ENCODE results near the gene TTC9C. TPM values are rescaled to one million over a fixed set of nuclear protein-coding genes. Genes with fewer than 3 reads are reported as not detected.
A peak's percentile ranks its signal among the peaks of the same experiment; 100 is the strongest.

The TTC9C gene
- total and polyA plus RNA-seq, 2 of the 8 experiments (the other 6 are each of a cell fraction or from before 2014, with no cell fraction given): 25.4 to 34.1 TPM

- H4K91ac ChIP-seq (replicated peaks; ENCODE audit: insufficient read length, low read length): no peak overlapping the region
- no peak overlapping the region for H3K14ac ChIP-seq (ENCODE audit: insufficient read length)
- peak overlapping the region; percentile 74 to 89 (median 82); a peak in 6 of 8 replicates for H3K4me3 ChIP-seq (ENCODE audit: extremely low read depth in 1 of 4, insufficient read depth in 2 of 4, low read depth in 3 of 4, low read length in 4 of 4)
- H3K4me1 ChIP-seq (replicated peaks in 1 of 4; ENCODE audit: control insufficient read depth in 3 of 4, insufficient read depth in 4 of 4, low read length in 3 of 4): peaks cover 4 to 7% (median 4%) of the 10 kb centered on the region in 4 experiments
- no peaks in the 10 kb centered on the region; the same call in 1 of the 2 replicates for H3K23me2 ChIP-seq (ENCODE audit: low read depth, low read length)
- peaks cover 14 to 22% of the 10 kb centered on the region in 2 experiments for H4K20me1 ChIP-seq (replicated peaks in 1 of 2; ENCODE audit: control insufficient read depth in 1 of 2, insufficient read depth in 2 of 2, low read length in 2 of 2)
- ChIA-PET CTCF (ENCODE audit: partially characterized antibody) (interaction anchor here (0.6 to 5.4 kb wide), 14 partner anchors 9 to 159 kb away, joined by 3 to 48 read pairs (median 4); partner anchors contain the start of genes HNRNPUL2, POLR2G, TAF6L and TMEM179B), POLR2A (ENCODE audit: partially characterized antibody) (interaction anchor here (0.9 to 16.9 kb wide), 28 partner anchors 8 to 179 kb away, joined by 3 to 192 read pairs (median 8); partner anchors contain the start of genes BSCL2, C11orf98, CSKMT and EEF1G)
- H2BK15ac ChIP-seq (ENCODE audit: low read length): no peak overlapping the region
- no peak overlapping the region for H2BK20ac ChIP-seq (ENCODE audit: low read length)
- no peak overlapping the region for H4K8ac ChIP-seq (ENCODE audit: extremely low read depth, insufficient read depth, low read length)
- H3K23ac ChIP-seq (ENCODE audit: insufficient read length): no peak overlapping the region
- H2BK120ac ChIP-seq (replicated peaks; ENCODE audit: low read depth, low read length): no peak overlapping the region
- H4K5ac ChIP-seq (ENCODE audit: insufficient read length, low read depth, low read length): no peak overlapping the region
- no peaks in the 10 kb centered on the region for H3K27me3 ChIP-seq (replicated peaks in 1 of 4; ENCODE audit: control insufficient read depth in 3 of 4, extremely low read depth in 1 of 4, insufficient read depth in 3 of 4, low read length in 3 of 4)
- no peak overlapping the region for H2AFZ ChIP-seq (ENCODE audit: low read length)
- peak overlapping the region; percentile 96; the same call in 1 of the 2 replicates for H2BK5ac ChIP-seq (ENCODE audit: low read depth, low read length)
- peaks cover 10 to 57% of the 10 kb centered on the region in 2 experiments for H3K79me2 ChIP-seq (ENCODE audit: control insufficient read depth in 1 of 2, insufficient read depth in 2 of 2, low read length in 2 of 2)
- no peak for DNase-seq (ENCODE audit: low read depth in 1 of 2, low spot score in 2 of 2)
- peak overlapping the region in 2 of 4 experiments; percentile 18 to 29; a peak in 2 of 7 replicates for H3K9ac ChIP-seq (replicated peaks in 1 of 4; ENCODE audit: extremely low read depth in 1 of 4, low read depth in 3 of 4, low read length in 3 of 4)
- no peak for FAIRE-seq
- WGBS, 2 experiments (ENCODE audit: extremely low coverage in 1 of 2, insufficient coverage in 1 of 2, insufficient read length in 1 of 2, insufficient replicate concordance in 2 of 2, low coverage in 1 of 2, low lambda C conversion rate in 2 of 2, missing lambda C conversion rate in 1 of 2): 92% methylated on average over 15 of the region's 15 CpGs; no CpG with 5 or more reads in 1 of the 2 experiments
- H3K9me3 ChIP-seq (ENCODE audit: insufficient read depth in 2 of 2, low read depth in 1 of 2, low read length in 1 of 2): no peaks in the 10 kb centered on the region
- H2BK12ac ChIP-seq (ENCODE audit: low read depth, low read length): no peak overlapping the region; the same call in 1 of the 2 replicates
- H3K79me1 ChIP-seq (ENCODE audit: low read depth, low read length): peaks cover 16% of the 10 kb centered on the region
- H2AK5ac ChIP-seq (ENCODE audit: low read depth, low read length): no peak overlapping the region
- peaks cover 14 to 34% (median 19%) of the 10 kb centered on the region in 4 experiments for H3K36me3 ChIP-seq (ENCODE audit: control insufficient read depth in 2 of 4, insufficient read depth in 4 of 4, low read length in 3 of 4)
- no peak overlapping the region for H3K56ac ChIP-seq (replicated peaks; ENCODE audit: insufficient read length, low read depth, low read length)
- no peak overlapping the region for H3K4ac ChIP-seq (replicated peaks; ENCODE audit: insufficient read length, low read depth, low read length)
- peak overlapping the region; percentile 63 to 82 for H3K4me2 ChIP-seq (ENCODE audit: insufficient read depth in 1 of 2, low read depth in 2 of 2, low read length in 2 of 2)
- peak overlapping the region; percentile 0; the same call in 1 of the 2 replicates for H3K27ac ChIP-seq (ENCODE audit: low read depth, low read length)
- no peak overlapping the region for H3K18ac ChIP-seq (ENCODE audit: extremely low read depth, low read length)
- TF ChIP-seq EZH2 (IDR thresholded peaks at IDR 0.05; ENCODE audit: low read depth, low read length, severe bottlenecking) (no peak), RNF2 (IDR thresholded peaks at IDR 0.05; ENCODE audit: borderline replicate concordance, low read depth, low read length, missing control alignments, poor library complexity, severe bottlenecking) (no peak), RAD21 (IDR thresholded peaks at IDR 0.05 in 1 of 2, conservative IDR thresholded peaks at IDR 0.05 in 1 of 2; ENCODE audit: low read depth in 2 of 2, low read length in 2 of 2) (no peak), JUND (IDR thresholded peaks at IDR 0.05; ENCODE audit: low read length) (no peak), KDM5A (IDR thresholded peaks at IDR 0.05; ENCODE audit: low read length) (no peak), MAX (IDR thresholded peaks at IDR 0.05) (no peak), SRF (IDR thresholded peaks at IDR 0.05; ENCODE audit: low read depth, low read length) (no peak), SAP30 (IDR thresholded peaks at IDR 0.05; ENCODE audit: insufficient read depth, insufficient replicate concordance, low read length) (no peak), RBBP5 (IDR thresholded peaks at IDR 0.05; ENCODE audit: borderline replicate concordance, low read depth, low read length) (no peak)
These were observed 24.9 kb downstream of the TTC9C start for GRCh38 chr11:62752994-62753735.

Measured in H1 (cell line).